Fibroblast of peridontal ligament (primary cell): ENCODE measurements around the gene SP5.
A peak's percentile ranks its signal among the peaks of the same experiment; 100 is the strongest.
"Not testable (repeated sequence)": the region's sequence is repeated elsewhere in the genome, so short reads cannot be mapped to it uniquely, and the experiment has no call there.

Experiments used
- DNase-seq: peaks from one replicate; pipeline ENCODE4 v3.0.0-alpha.2; 2010; ENCODE audit errors: extremely low read depth

SP5 gene

GRCh38 chr2:170715062-170715931 lies at the start of gene SP5:
SP5 (plus strand) TSS chr2:170715337; CDS start chr2:170715513, 176 bp downstream.
- DNase-seq = peak; percentile 38

- no peak for DNase-seq
Observed at GRCh38 chr2:170665743-170666142, 49.4 kb upstream of the SP5 start.

- no peak for DNase-seq
Observed at GRCh38 chr2:170669909-170670308, 45.2 kb upstream of the SP5 start.

- no peak for DNase-seq
Observed at GRCh38 chr2:170670651-170671050, 44.5 kb upstream of the SP5 start.

GRCh38 chr2:170671079-170671478 lies 44.1 kb upstream of the SP5 start:
- DNase-seq = no peak

- DNase-seq = not testable (repeated sequence)
Observed at GRCh38 chr2:170674282-170674681, 40.9 kb upstream of the SP5 start.

DNA sequence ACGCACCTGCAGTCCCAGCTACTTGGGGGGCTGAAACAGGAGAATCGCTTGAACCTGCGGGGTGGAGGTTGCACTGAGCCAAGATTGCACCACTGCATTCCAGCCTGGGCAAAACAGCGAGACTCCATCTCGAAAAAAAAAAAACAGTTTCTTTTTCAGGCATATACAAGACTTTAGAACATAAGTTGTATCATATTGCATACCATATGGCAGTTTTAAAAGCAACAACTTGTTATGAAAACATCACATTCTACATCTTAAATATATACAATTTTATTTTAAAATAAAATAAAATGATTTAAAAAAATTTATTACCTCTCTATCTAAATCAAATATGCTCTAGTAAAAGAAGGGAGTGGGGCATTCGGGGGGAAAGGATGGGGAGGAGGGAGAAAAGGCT lies 39.4 kb upstream of the SP5 start:
- no peak for DNase-seq

DNA sequence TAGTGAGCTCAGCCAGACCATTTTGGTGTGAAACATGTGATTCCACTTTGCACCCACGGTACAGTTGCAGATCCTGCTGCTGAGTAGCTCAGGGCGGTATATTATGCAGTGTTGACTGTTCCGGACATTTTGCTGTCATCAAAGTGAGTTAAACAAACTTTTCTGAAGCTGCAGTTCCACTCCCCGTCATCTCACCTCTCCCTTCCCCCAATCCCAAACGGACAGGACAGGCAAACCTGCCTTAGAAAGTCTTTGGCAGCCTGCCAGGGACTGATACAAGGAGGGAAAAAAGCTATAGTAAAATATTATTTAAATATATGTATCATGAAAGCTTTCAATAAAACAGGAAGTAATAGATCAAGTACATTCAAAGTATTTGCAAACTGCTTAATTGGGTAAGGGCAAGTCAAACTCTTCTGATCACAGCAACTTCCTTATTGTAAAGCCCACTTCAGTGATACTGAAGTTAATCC lies 35.5 kb upstream of the SP5 start:
- peak; percentile 5 for DNase-seq

- DNase-seq = no peak
Observed at GRCh38 chr2:170680172-170680941, 34.8 kb upstream of the SP5 start.

GRCh38 chr2:170681311-170681710 lies 33.8 kb upstream of the SP5 start:
- no peak for DNase-seq

DNA sequence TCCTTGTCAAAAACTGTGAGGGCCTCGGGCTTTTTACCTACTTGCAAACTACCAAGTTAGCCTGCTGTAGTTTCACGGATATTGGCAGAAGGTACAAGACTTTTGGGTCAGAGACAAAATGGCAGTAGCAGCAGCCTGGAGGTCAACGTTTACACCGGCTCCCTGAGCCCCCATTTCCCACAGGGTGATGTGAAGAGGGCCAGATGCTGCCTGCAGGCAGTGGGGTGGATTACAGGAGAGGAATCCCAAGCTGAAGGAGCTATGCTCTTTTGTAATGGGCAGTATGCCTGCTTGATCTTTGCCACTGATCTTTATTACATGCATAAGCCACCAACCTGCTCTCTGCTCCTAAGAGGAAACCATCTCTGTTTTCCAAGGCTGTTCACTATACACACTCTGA lies 29.5 kb upstream of the SP5 start:
- DNase-seq = no peak

DNA sequence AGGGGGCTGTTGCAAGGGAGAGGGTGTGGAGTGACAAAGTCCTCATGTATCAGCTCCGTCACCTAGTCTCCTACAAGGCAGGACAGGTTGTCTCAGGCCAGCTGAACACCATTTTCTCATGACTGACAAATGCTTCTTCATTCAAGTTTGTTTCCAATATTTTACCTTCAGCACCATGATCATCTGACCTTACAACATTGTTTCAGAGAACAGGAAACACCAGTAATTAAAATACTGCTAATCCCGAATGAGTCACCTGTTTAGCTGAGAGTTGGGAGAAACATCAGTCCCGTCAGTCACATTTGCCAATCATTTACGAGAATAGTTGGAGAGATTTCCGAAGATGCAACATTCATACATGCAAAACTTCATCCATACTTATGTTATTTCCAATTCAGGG lies 25.7 kb upstream of the SP5 start:
- DNase-seq = no peak

GRCh38 chr2:170690640-170691039 lies 24.5 kb upstream of the SP5 start:
- no peak for DNase-seq

DNA sequence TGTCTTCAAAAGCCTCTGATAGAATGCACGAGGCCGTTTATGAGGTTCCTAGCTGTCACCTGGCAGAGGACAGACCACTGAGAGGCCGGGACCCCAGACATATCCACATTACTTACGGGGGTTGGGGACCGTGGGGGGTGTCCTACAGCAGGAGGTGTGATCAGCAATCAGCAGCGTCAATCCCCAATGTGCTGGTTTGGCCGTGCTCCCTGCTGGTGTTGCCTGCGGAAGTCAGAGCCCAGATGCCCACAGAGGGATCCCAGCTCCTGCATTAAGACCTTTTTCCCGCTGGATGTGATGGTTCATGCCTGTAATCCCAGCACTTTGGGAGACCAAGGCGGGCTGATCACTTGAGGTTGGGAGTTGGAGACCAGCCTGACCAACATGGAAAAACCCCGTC lies 20.8 kb upstream of the SP5 start:
- DNase-seq = no peak

GRCh38 chr2:170695521-170696410 lies 19.4 kb upstream of the SP5 start:
- no peak for DNase-seq

DNA sequence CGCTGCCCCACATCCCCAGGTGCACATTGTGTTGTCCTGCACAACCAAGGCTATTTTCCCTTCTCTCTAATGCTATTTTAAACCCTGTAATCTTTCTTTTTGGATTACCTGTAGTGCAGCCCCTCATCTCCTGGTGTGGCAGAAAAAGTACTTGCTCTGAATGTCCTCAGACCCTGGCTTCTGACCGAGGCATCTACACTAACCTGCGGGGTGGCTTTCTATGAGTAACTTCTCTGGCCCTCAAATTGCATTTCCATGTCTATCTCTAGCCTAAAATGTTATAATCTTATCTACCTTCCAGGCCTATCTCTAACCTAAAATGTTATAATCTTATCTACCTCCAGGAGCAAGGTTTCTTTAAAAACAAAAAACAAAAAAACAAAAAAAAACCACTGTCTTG lies 18.2 kb upstream of the SP5 start:
- no peak for DNase-seq

DNA sequence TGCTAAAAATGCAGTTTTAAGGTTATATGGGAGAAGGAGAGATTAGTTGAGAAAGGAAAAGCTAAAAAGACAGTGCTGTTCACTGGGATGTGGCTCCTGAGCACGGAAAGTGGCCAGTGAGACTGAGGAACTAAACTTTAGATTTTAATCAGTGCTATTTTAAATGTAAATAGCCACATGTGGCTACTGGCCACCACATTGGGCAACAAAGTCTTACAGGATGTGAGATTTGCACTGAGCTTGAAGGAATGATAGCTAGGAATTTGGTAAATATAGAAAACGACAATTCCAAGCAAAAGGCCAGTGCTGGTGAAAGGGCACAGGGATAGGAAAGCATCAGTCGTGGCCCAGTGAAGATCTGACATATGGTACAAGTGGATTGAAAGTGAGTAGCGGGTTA lies 14.1 kb upstream of the SP5 start:
- DNase-seq = no peak

DNA sequence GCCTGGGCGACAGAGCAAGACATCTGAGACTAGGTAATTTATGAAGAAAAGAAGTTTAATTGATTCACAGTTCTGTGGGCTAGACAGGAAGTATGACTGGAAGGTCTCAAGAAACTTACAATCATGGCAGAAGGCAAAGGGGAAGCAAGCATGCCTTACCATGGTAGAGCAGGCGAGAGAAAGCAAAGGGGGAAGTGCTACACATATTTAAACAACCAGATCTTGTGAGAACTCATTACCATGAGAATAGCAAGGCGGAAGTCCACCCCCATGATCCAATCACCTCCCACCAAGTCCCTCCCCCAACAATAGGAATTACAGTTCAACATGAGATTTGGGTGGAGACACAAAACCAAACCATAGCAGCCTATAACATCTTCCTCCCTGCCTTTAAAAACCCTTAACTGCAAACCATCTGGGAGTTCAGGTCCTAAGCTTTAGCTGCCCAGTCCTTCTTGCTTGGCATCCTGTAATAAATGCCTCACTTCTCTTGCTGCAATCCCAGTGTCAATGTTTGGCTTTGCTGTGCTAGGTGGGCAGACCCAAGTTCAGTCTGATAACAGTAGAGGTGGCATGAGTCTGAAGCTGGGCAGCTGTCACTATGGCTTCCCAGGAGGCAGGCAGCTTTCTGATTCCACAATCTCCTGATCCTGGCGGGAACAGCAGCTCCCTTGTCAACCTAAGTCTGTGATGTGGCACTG lies 11.2 kb upstream of the SP5 start:
- no peak for DNase-seq

- no peak for DNase-seq
Observed at GRCh38 chr2:170707821-170708795, 7.0 kb upstream of the SP5 start.

DNA sequence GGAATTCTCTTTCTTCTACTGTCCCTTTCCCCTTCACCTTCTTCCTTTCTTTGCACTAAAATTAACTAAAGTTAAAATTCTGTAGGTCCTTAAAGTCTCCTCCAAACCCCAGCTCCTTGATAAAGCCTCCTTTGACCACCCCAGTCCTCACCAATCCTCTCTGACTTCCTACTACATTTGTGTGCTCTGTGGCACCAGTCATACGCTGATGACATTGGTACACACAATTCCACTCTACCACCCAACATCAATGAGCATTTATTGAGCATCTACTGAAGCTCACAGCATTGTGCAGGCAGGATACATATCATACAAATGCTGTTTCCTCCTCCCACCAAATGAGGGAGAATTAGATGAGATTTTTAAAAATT lies 4.5 kb upstream of the SP5 start:
- no peak for DNase-seq
